Stimulated activated naive CD8-positive, alpha-beta T cell treated with anti-CD3 and anti-CD28 coated beads, Interleukin-15, Interleukin-2, amounts not matched to agents 100 U/mL and 50 U/mL, for 24 hours (primary cell): ENCODE measurements around the gene PPM1F.

Experiments used
- ATAC-seq: fragments of 150-1000 bp; cut with Tn5 transposase; one replicate; pipeline ENCODE4 v1.10.0; 2021
- DNase-seq: peaks from one replicate; pipeline ENCODE4 v3.0.0; 2021

Gene PPM1F

GRCh38 chr22:21960200-21961126, 7.8 kb upstream of the PPM1F start:
- ATAC-seq, result no peak
- DNase-seq, result no peak

- ATAC-seq (no peak), DNase-seq (no peak)
Observed at GRCh38 chr22:21959274-21960074, 6.8 kb upstream of the PPM1F start.

GRCh38 chr22:21958360-21959273, 6.0 kb upstream of the PPM1F start:
- DNase-seq, result no peak
- ATAC-seq, result no peak

- ATAC-seq, result peak; percentile 13
- peak; percentile 30 for DNase-seq
Observed at GRCh38 chr22:21951931-21952465, 650 bp downstream of the PPM1F start.

- no peak for ATAC-seq
- no peak for DNase-seq
Observed at GRCh38 chr22:21951062-21951461, 1.6 kb downstream of the PPM1F start.

GRCh38 chr22:21949948-21950347, 2.7 kb downstream of the PPM1F start:
- ATAC-seq (no peak), DNase-seq (no peak)

GRCh38 chr22:21949569-21949918, 3.1 kb downstream of the PPM1F start:
- no peak for ATAC-seq
- DNase-seq, result no peak

GRCh38 chr22:21948824-21949568, 3.7 kb downstream of the PPM1F start:
- ATAC-seq, result no peak
- no peak for DNase-seq

- no peak for ATAC-seq
- no peak for DNase-seq
Observed at GRCh38 chr22:21948390-21948789, 4.3 kb downstream of the PPM1F start.

- ATAC-seq, result no peak
- DNase-seq, result no peak
Observed at GRCh38 chr22:21947040-21948014, 5.3 kb downstream of the PPM1F start.

- ATAC-seq, result no peak
Observed at GRCh38 chr22:21946262-21946925, 6.3 kb downstream of the PPM1F start.

GRCh38 chr22:21945453-21946261, 7.0 kb downstream of the PPM1F start:
- ATAC-seq (no peak), DNase-seq (no peak)

More at GRCh38 chr22:21946262-21946925, 6.3 kb downstream of the PPM1F start:
- DNase-seq, result no peak

- DNase-seq (no peak), ATAC-seq (no peak)
Observed at GRCh38 chr22:21944871-21945270, 7.8 kb downstream of the PPM1F start.

- DNase-seq (no peak), ATAC-seq (no peak)
Observed at GRCh38 chr22:21943571-21944448, 8.8 kb downstream of the PPM1F start.

- ATAC-seq (peak; percentile 32), DNase-seq (peak; percentile 45)
Observed at GRCh38 chr22:21942407-21943343, 10.0 kb downstream of the PPM1F start.

- DNase-seq (no peak), ATAC-seq (no peak)
Observed at GRCh38 chr22:21941921-21942320, 10.7 kb downstream of the PPM1F start.
